Measurements from ENCODE around the gene USP7. TPM values are rescaled to one million over a fixed set of nuclear protein-coding genes. Genes with fewer than 3 reads are reported as not detected.
A peak's percentile ranks its signal among the peaks of the same experiment; 100 is the strongest.

The USP7 gene
- polyA plus RNA-seq, 4 donors, result 31.6 to 97.1 (median 36.0) TPM

- FAIRE-seq (no peak), DNase-seq (no peak)
- no peaks in the 10 kb centered on the region for H3K4me1 ChIP-seq (ENCODE audit: control insufficient read depth in 3 of 3, insufficient read depth in 2 of 3, low read depth in 1 of 3, low read length in 2 of 3)
- WGBS, 3 donors, result 83 to 86% (median 84%) methylated on average over 7 of the region's 7 CpGs
- H3K9me3 ChIP-seq (ENCODE audit: control insufficient read depth in 2 of 2, insufficient read depth in 1 of 2, low read depth in 1 of 2, low read length in 1 of 2), result peaks cover 0 to 2% of the 10 kb centered on the region in 2 donors
- H3K27me3 ChIP-seq (ENCODE audit: control insufficient read depth in 3 of 3, insufficient read depth in 3 of 3, low read length in 3 of 3), result no peaks in the 10 kb centered on the region
- H3K36me3 ChIP-seq (ENCODE audit: control insufficient read depth in 3 of 3, insufficient read depth in 2 of 3, low read depth in 1 of 3, low read length in 3 of 3), result peaks cover 14 to 88% (median 21%) of the 10 kb centered on the region in 3 donors
- no peak overlapping the region for H3K4me3 ChIP-seq (ENCODE audit: low read depth in 1 of 3, low read length in 3 of 3)
- H3K27ac ChIP-seq (ENCODE audit: low read depth in 1 of 3, low read length in 2 of 3), result no peak overlapping the region
Measured at GRCh38 chr16:8853150-8853549, 110.6 kb downstream of the USP7 start.

GRCh38 chr16:8852534-8852933, 111.2 kb downstream of the USP7 start:
- no peak overlapping the region for H3K4me3 ChIP-seq (ENCODE audit: low read depth in 1 of 3, low read length in 3 of 3)
- H3K36me3 ChIP-seq (ENCODE audit: control insufficient read depth in 3 of 3, insufficient read depth in 2 of 3, low read depth in 1 of 3, low read length in 3 of 3), result peaks cover 13 to 89% (median 23%) of the 10 kb centered on the region in 3 donors
- no peaks in the 10 kb centered on the region for H3K27me3 ChIP-seq (ENCODE audit: control insufficient read depth in 3 of 3, insufficient read depth in 3 of 3, low read length in 3 of 3)
- FAIRE-seq (no peak), DNase-seq (no peak)
- H3K9me3 ChIP-seq (ENCODE audit: control insufficient read depth in 2 of 2, insufficient read depth in 1 of 2, low read depth in 1 of 2, low read length in 1 of 2), result peaks cover 0 to 2% of the 10 kb centered on the region in 2 donors
- 71 to 80% (median 74%) methylated on average over 8 of the region's 8 CpGs for WGBS, 3 donors
- H3K4me1 ChIP-seq (ENCODE audit: control insufficient read depth in 3 of 3, insufficient read depth in 2 of 3, low read depth in 1 of 3, low read length in 2 of 3), result no peaks in the 10 kb centered on the region
- no peak overlapping the region for H3K27ac ChIP-seq (ENCODE audit: low read depth in 1 of 3, low read length in 2 of 3)

- 89 to 93% (median 92%) methylated on average over 8 of the region's 8 CpGs for WGBS, 3 donors
- Histone ChIP-seq H3K4me3 (ENCODE audit: low read depth in 1 of 3, low read length in 3 of 3) (no peak overlapping the region), H3K27ac (ENCODE audit: low read depth in 1 of 3, low read length in 2 of 3) (no peak overlapping the region), H3K27me3 (ENCODE audit: control insufficient read depth in 3 of 3, insufficient read depth in 3 of 3, low read length in 3 of 3) (no peaks in the 10 kb centered on the region), H3K4me1 (ENCODE audit: control insufficient read depth in 3 of 3, insufficient read depth in 2 of 3, low read depth in 1 of 3, low read length in 2 of 3) (no peaks in the 10 kb centered on the region), H3K9me3 (ENCODE audit: control insufficient read depth in 2 of 2, insufficient read depth in 1 of 2, low read depth in 1 of 2, low read length in 1 of 2) (peaks cover 0 to 2% of the 10 kb centered on the region in 2 donors), H3K36me3 (ENCODE audit: control insufficient read depth in 3 of 3, insufficient read depth in 2 of 3, low read depth in 1 of 3, low read length in 3 of 3) (peaks cover 15 to 91% (median 22%) of the 10 kb centered on the region in 3 donors)
- FAIRE-seq (no peak), DNase-seq (no peak)
Measured at GRCh38 chr16:8851761-8852403, 111.8 kb downstream of the USP7 start.

- DNase-seq (no peak), FAIRE-seq (no peak)
- Histone ChIP-seq H3K27me3 (ENCODE audit: control insufficient read depth in 3 of 3, insufficient read depth in 3 of 3, low read length in 3 of 3) (no peaks in the 10 kb centered on the region), H3K4me1 (ENCODE audit: control insufficient read depth in 3 of 3, insufficient read depth in 2 of 3, low read depth in 1 of 3, low read length in 2 of 3) (no peaks in the 10 kb centered on the region), H3K27ac (ENCODE audit: low read depth in 1 of 3, low read length in 2 of 3) (peak overlapping the region in 1 of 3 donors; percentile 4), H3K4me3 (ENCODE audit: low read depth in 1 of 3, low read length in 3 of 3) (no peak overlapping the region), H3K36me3 (ENCODE audit: control insufficient read depth in 3 of 3, insufficient read depth in 2 of 3, low read depth in 1 of 3, low read length in 3 of 3) (peaks cover 10 to 91% (median 20%) of the 10 kb centered on the region in 3 donors), H3K9me3 (ENCODE audit: control insufficient read depth in 2 of 2, insufficient read depth in 1 of 2, low read depth in 1 of 2, low read length in 1 of 2) (peaks cover 0 to under 1% of the 10 kb centered on the region in 2 donors)
- WGBS, 3 donors, result 46 to 61% (median 56%) methylated on average over 11 of the region's 11 CpGs
Measured at GRCh38 chr16:8850279-8850885, 113.3 kb downstream of the USP7 start.

GRCh38 chr16:8849411-8850011, 114.2 kb downstream of the USP7 start:
- Histone ChIP-seq H3K27me3 (ENCODE audit: control insufficient read depth in 3 of 3, insufficient read depth in 3 of 3, low read length in 3 of 3) (no peaks in the 10 kb centered on the region), H3K36me3 (ENCODE audit: control insufficient read depth in 3 of 3, insufficient read depth in 2 of 3, low read depth in 1 of 3, low read length in 3 of 3) (peaks cover 7 to 84% (median 18%) of the 10 kb centered on the region in 3 donors), H3K4me3 (ENCODE audit: low read depth in 1 of 3, low read length in 3 of 3) (no peak overlapping the region), H3K9me3 (ENCODE audit: control insufficient read depth in 2 of 2, insufficient read depth in 1 of 2, low read depth in 1 of 2, low read length in 1 of 2) (no peaks in the 10 kb centered on the region), H3K27ac (ENCODE audit: low read depth in 1 of 3, low read length in 2 of 3) (no peak overlapping the region), H3K4me1 (ENCODE audit: control insufficient read depth in 3 of 3, insufficient read depth in 2 of 3, low read depth in 1 of 3, low read length in 2 of 3) (no peaks in the 10 kb centered on the region)
- DNase-seq, result no peak
- FAIRE-seq, result no peak
- 86 to 93% (median 90%) methylated on average over 19 of the region's 19 CpGs for WGBS, 3 donors

- no peaks in the 10 kb centered on the region for H3K9me3 ChIP-seq (ENCODE audit: control insufficient read depth in 2 of 2, insufficient read depth in 1 of 2, low read depth in 1 of 2, low read length in 1 of 2)
- H3K36me3 ChIP-seq (ENCODE audit: control insufficient read depth in 3 of 3, insufficient read depth in 2 of 3, low read depth in 1 of 3, low read length in 3 of 3), result peaks cover 7 to 80% (median 12%) of the 10 kb centered on the region in 3 donors
- no peaks in the 10 kb centered on the region for H3K4me1 ChIP-seq (ENCODE audit: control insufficient read depth in 3 of 3, insufficient read depth in 2 of 3, low read depth in 1 of 3, low read length in 2 of 3)
- FAIRE-seq (no peak), DNase-seq (no peak)
- no peak overlapping the region for H3K27ac ChIP-seq (ENCODE audit: low read depth in 1 of 3, low read length in 2 of 3)
- no peaks in the 10 kb centered on the region for H3K27me3 ChIP-seq (ENCODE audit: control insufficient read depth in 3 of 3, insufficient read depth in 3 of 3, low read length in 3 of 3)
- 81 to 84% (median 82%) methylated on average over 8 of the region's 8 CpGs for WGBS, 3 donors
- no peak overlapping the region for H3K4me3 ChIP-seq (ENCODE audit: low read depth in 1 of 3, low read length in 3 of 3)
Measured at GRCh38 chr16:8848939-8849391, 114.7 kb downstream of the USP7 start.

GRCh38 chr16:8848231-8848938, 115.3 kb downstream of the USP7 start:
- Histone ChIP-seq H3K36me3 (ENCODE audit: control insufficient read depth in 3 of 3, insufficient read depth in 2 of 3, low read depth in 1 of 3, low read length in 3 of 3) (peaks cover 7 to 75% (median 12%) of the 10 kb centered on the region in 3 donors), H3K9me3 (ENCODE audit: control insufficient read depth in 2 of 2, insufficient read depth in 1 of 2, low read depth in 1 of 2, low read length in 1 of 2) (no peaks in the 10 kb centered on the region), H3K4me3 (ENCODE audit: low read depth in 1 of 3, low read length in 3 of 3) (no peak overlapping the region), H3K4me1 (ENCODE audit: control insufficient read depth in 3 of 3, insufficient read depth in 2 of 3, low read depth in 1 of 3, low read length in 2 of 3) (no peaks in the 10 kb centered on the region), H3K27me3 (ENCODE audit: control insufficient read depth in 3 of 3, insufficient read depth in 3 of 3, low read length in 3 of 3) (no peaks in the 10 kb centered on the region), H3K27ac (ENCODE audit: low read depth in 1 of 3, low read length in 2 of 3) (no peak overlapping the region)
- 88 to 94% (median 90%) methylated on average over 26 of the region's 26 CpGs for WGBS, 3 donors
- FAIRE-seq, result no peak
- DNase-seq, result no peak

- no peak for DNase-seq
- no peaks in the 10 kb centered on the region for H3K4me1 ChIP-seq (ENCODE audit: control insufficient read depth in 3 of 3, insufficient read depth in 2 of 3, low read depth in 1 of 3, low read length in 2 of 3)
- no peak overlapping the region for H3K27ac ChIP-seq (ENCODE audit: low read depth in 1 of 3, low read length in 2 of 3)
- no peaks in the 10 kb centered on the region for H3K27me3 ChIP-seq (ENCODE audit: control insufficient read depth in 3 of 3, insufficient read depth in 3 of 3, low read length in 3 of 3)
- no peaks in the 10 kb centered on the region for H3K9me3 ChIP-seq (ENCODE audit: control insufficient read depth in 2 of 2, insufficient read depth in 1 of 2, low read depth in 1 of 2, low read length in 1 of 2)
- peaks cover 7 to 68% (median 12%) of the 10 kb centered on the region in 3 donors for H3K36me3 ChIP-seq (ENCODE audit: control insufficient read depth in 3 of 3, insufficient read depth in 2 of 3, low read depth in 1 of 3, low read length in 3 of 3)
- H3K4me3 ChIP-seq (ENCODE audit: low read depth in 1 of 3, low read length in 3 of 3), result no peak overlapping the region
- no peak for FAIRE-seq
- 88 to 92% (median 91%) methylated on average over 15 of the region's 15 CpGs for WGBS, 3 donors
Measured at GRCh38 chr16:8847623-8848022, 116.1 kb downstream of the USP7 start.

All from small intestine (tissue), 7 donors.